Measurements from ENCODE around the gene HIRIP3. TPM values are rescaled to one million over a fixed set of nuclear protein-coding genes. Genes with fewer than 3 reads are reported as not detected.

Gene HIRIP3
- total and polyA plus RNA-seq, 2 experiments from 2014 or later = 22.2 to 26.7 TPM

GRCh38 chr16:29959293-29959692 is 36.1 kb downstream of the HIRIP3 start:
- H3K36me3 ChIP-seq = no peaks in the 10 kb centered on the region
- H3K9me3 ChIP-seq (ENCODE audit: low read depth) = no peaks in the 10 kb centered on the region
- H3K4me1 ChIP-seq (ENCODE audit: low read depth) = peaks cover 4% of the 10 kb centered on the region
- H3K27me3 ChIP-seq = no peaks in the 10 kb centered on the region
- no peak overlapping the region for H3K27ac ChIP-seq
- no peak for TF ChIP-seq CTCF (IDR thresholded peaks at IDR 0.05; ENCODE audit: low read depth, low read length)
- no peak for DNase-seq (ENCODE audit: low read depth in 1 of 2, low spot score in 1 of 2)
- H3K4me3 ChIP-seq = no peak overlapping the region

- no peaks in the 10 kb centered on the region for H3K36me3 ChIP-seq
- no peaks in the 10 kb centered on the region for H3K27me3 ChIP-seq
- H3K4me1 ChIP-seq (ENCODE audit: low read depth) = peaks cover 4% of the 10 kb centered on the region
- DNase-seq (ENCODE audit: low read depth in 1 of 2, low spot score in 1 of 2) = no peak
- no peak overlapping the region for H3K27ac ChIP-seq
- no peaks in the 10 kb centered on the region for H3K9me3 ChIP-seq (ENCODE audit: low read depth)
- TF ChIP-seq CTCF (IDR thresholded peaks at IDR 0.05; ENCODE audit: low read depth, low read length) = no peak
- no peak overlapping the region for H3K4me3 ChIP-seq
Observed at GRCh38 chr16:29958756-29959155, 36.7 kb downstream of the HIRIP3 start.

GRCh38 chr16:29951625-29952365 is 43.6 kb downstream of the HIRIP3 start:
- no peaks in the 10 kb centered on the region for H3K27me3 ChIP-seq
- H3K9me3 ChIP-seq (ENCODE audit: low read depth) = no peaks in the 10 kb centered on the region
- DNase-seq (ENCODE audit: low read depth in 1 of 2, low spot score in 1 of 2) = no peak
- no peak overlapping the region for H3K4me3 ChIP-seq
- no peaks in the 10 kb centered on the region for H3K4me1 ChIP-seq (ENCODE audit: low read depth)
- TF ChIP-seq CTCF (IDR thresholded peaks at IDR 0.05; ENCODE audit: low read depth, low read length) = no peak
- no peak overlapping the region for H3K27ac ChIP-seq
- H3K36me3 ChIP-seq = no peaks in the 10 kb centered on the region

GRCh38 chr16:29950806-29951461 is 44.5 kb downstream of the HIRIP3 start:
- Histone ChIP-seq H3K4me1 (ENCODE audit: low read depth) (no peaks in the 10 kb centered on the region), H3K27me3 (no peaks in the 10 kb centered on the region), H3K4me3 (no peak overlapping the region), H3K9me3 (ENCODE audit: low read depth) (no peaks in the 10 kb centered on the region), H3K36me3 (no peaks in the 10 kb centered on the region), H3K27ac (no peak overlapping the region)
- no peak for DNase-seq (ENCODE audit: low read depth in 1 of 2, low spot score in 1 of 2)
- no peak for TF ChIP-seq CTCF (IDR thresholded peaks at IDR 0.05; ENCODE audit: low read depth, low read length)

- Histone ChIP-seq H3K4me3 (no peak overlapping the region), H3K27ac (no peak overlapping the region), H3K4me1 (ENCODE audit: low read depth) (no peaks in the 10 kb centered on the region), H3K27me3 (no peaks in the 10 kb centered on the region), H3K36me3 (no peaks in the 10 kb centered on the region), H3K9me3 (ENCODE audit: low read depth) (no peaks in the 10 kb centered on the region)
- no peak for DNase-seq (ENCODE audit: low read depth in 1 of 2, low spot score in 1 of 2)
- no peak for TF ChIP-seq CTCF (IDR thresholded peaks at IDR 0.05; ENCODE audit: low read depth, low read length)
Observed at GRCh38 chr16:29947897-29948296, 47.5 kb downstream of the HIRIP3 start.
